H1 (cell line): Measurements from ENCODE around the gene DLK1.

Experiments
- CREB1 ChIP-seq: IDR thresholded peaks from 2 replicates; pipeline ENCODE4 v1.6.1; 2012; ENCODE audit warnings: inconsistent platforms
- FOSL1 ChIP-seq: IDR thresholded peaks from 2 replicates; pipeline ENCODE4 v1.6.1; 2011; ENCODE audit warnings: mild to moderate bottlenecking, low read depth, low read length, moderate library complexity; ENCODE audit not compliant: insufficient read depth
- HDAC2 ChIP-seq, 2 experiments: fragments of 300-600 bp in 1 of 2; sonication (generic) in 1 of 2; IDR thresholded peaks; 2 replicates each; pipeline ENCODE4 v1.6.1; 2011 to 2012; ENCODE audit warnings: low read depth in 2 of 2, low read length in 2 of 2, mild to moderate bottlenecking in 2 of 2, moderate library complexity in 2 of 2, borderline replicate concordance in 1 of 2, inconsistent platforms in 1 of 2
- POLR2AphosphoS5 ChIP-seq: IDR thresholded peaks from 2 replicates; pipeline ENCODE4 v1.6.1; 2011; ENCODE audit warnings: low read depth, low read length
- SP4 ChIP-seq: IDR thresholded peaks from 2 replicates; pipeline ENCODE4 v1.6.1; 2012; ENCODE audit warnings: low read length, inconsistent platforms
- SRF ChIP-seq: IDR thresholded peaks from 2 replicates; pipeline ENCODE4 v1.6.1; 2011; ENCODE audit warnings: mild to moderate bottlenecking, low read depth, low read length, moderate library complexity
- SUZ12 ChIP-seq: fragments of 200-600 bp; sonication (generic); IDR thresholded peaks from 2 replicates; pipeline ENCODE4 v1.6.1; 2012; ENCODE audit warnings: mild to moderate bottlenecking, inconsistent platforms, low read length, moderate library complexity, mixed read lengths
- TAF1 ChIP-seq: IDR thresholded peaks from 2 replicates; pipeline ENCODE4 v1.6.1; 2011; ENCODE audit warnings: mild to moderate bottlenecking, low read depth, low read length
- TAF7 ChIP-seq: optimal IDR thresholded peaks from 2 replicates; pipeline ENCODE3; 2011; ENCODE audit warnings: low read depth, mild to moderate bottlenecking, inconsistent platforms, low read length, moderate library complexity, borderline replicate concordance
- TEAD4 ChIP-seq: IDR thresholded peaks from 2 replicates; pipeline ENCODE4 v1.6.1; 2012; ENCODE audit warnings: low read depth, low read length, inconsistent platforms, mixed read lengths
- ZNF274 ChIP-seq: IDR thresholded peaks from 2 replicates; pipeline ENCODE4 v1.7.0; 2012; ENCODE audit warnings: low read length, borderline replicate concordance; ENCODE audit errors: extremely low read depth
- TF ChIP-seq, protein P1 (sequence below), 3 experiments: IDR thresholded peaks; 1 replicate in 2 of 3; 2 replicates in 1 of 3; pipeline versions ENCODE4 v1.5.1 to v1.6.1; 2011; ENCODE audit warnings: low read length in 3 of 3, mild to moderate bottlenecking in 3 of 3, inconsistent platforms in 2 of 3, low read depth in 1 of 3, moderate library complexity in 1 of 3; ENCODE audit not compliant: insufficient read depth in 1 of 3; ENCODE audit errors: control extremely low read depth in 1 of 3
- TF ChIP-seq, protein P2 (sequence below): IDR thresholded peaks from 2 replicates; pipeline ENCODE4 v1.6.1; 2012; ENCODE audit warnings: low read length, inconsistent platforms
- TF ChIP-seq, protein P3 (sequence below): IDR thresholded peaks from 2 replicates; pipeline ENCODE4 v1.6.1; 2011; ENCODE audit warnings: low read depth, mild to moderate bottlenecking, low read length; ENCODE audit not compliant: insufficient read depth

DNA sequence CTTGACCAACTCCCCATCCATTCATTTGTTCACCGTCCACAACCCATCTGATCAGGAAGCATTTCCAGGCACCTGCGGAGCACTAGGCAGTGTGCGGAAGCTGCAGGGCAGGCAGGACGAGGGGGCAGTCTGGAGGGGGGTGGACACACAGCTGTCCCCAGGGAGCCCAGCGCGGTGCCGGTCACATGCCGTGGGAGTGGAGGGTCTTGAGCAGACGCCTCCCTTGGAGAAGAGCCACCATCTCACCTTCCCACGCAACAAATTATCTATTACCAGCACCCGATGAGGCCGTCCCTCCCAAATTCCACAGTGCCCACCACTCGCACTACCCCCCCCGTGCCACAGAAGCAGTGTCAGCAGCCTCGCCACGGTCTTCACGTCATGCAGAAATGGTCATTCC is 10.8 kb downstream of the DLK1 start:
- TF ChIP-seq, protein P1, sequence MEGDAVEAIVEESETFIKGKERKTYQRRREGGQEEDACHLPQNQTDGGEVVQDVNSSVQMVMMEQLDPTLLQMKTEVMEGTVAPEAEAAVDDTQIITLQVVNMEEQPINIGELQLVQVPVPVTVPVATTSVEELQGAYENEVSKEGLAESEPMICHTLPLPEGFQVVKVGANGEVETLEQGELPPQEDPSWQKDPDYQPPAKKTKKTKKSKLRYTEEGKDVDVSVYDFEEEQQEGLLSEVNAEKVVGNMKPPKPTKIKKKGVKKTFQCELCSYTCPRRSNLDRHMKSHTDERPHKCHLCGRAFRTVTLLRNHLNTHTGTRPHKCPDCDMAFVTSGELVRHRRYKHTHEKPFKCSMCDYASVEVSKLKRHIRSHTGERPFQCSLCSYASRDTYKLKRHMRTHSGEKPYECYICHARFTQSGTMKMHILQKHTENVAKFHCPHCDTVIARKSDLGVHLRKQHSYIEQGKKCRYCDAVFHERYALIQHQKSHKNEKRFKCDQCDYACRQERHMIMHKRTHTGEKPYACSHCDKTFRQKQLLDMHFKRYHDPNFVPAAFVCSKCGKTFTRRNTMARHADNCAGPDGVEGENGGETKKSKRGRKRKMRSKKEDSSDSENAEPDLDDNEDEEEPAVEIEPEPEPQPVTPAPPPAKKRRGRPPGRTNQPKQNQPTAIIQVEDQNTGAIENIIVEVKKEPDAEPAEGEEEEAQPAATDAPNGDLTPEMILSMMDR (IDR thresholded peaks at IDR 0.05; ENCODE audit: control extremely low read depth in 1 of 3, insufficient read depth in 1 of 3, low read depth in 1 of 3, low read length in 3 of 3), result no peak
- TF ChIP-seq SRF (no peak), FOSL1 (no peak), SP4 (no peak), ZNF274 (no peak), TAF1 (no peak), POLR2AphosphoS5 (no peak), TAF7 (no peak), SUZ12 (no peak), TEAD4 (no peak), HDAC2 (IDR thresholded peaks at IDR 0.05; ENCODE audit: borderline replicate concordance in 1 of 2, low read depth in 2 of 2, low read length in 2 of 2) (no peak), CREB1 (no peak)
- TF ChIP-seq, protein P2, sequence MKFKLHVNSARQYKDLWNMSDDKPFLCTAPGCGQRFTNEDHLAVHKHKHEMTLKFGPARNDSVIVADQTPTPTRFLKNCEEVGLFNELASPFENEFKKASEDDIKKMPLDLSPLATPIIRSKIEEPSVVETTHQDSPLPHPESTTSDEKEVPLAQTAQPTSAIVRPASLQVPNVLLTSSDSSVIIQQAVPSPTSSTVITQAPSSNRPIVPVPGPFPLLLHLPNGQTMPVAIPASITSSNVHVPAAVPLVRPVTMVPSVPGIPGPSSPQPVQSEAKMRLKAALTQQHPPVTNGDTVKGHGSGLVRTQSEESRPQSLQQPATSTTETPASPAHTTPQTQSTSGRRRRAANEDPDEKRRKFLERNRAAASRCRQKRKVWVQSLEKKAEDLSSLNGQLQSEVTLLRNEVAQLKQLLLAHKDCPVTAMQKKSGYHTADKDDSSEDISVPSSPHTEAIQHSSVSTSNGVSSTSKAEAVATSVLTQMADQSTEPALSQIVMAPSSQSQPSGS, result no peak
- TF ChIP-seq, protein P3, sequence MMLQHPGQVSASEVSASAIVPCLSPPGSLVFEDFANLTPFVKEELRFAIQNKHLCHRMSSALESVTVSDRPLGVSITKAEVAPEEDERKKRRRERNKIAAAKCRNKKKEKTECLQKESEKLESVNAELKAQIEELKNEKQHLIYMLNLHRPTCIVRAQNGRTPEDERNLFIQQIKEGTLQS, result no peak
